CD4-positive, alpha-beta T cell treated with Interferon gamma for 1 hour (primary cell): Measurements from ENCODE around the gene CCR2.

Source experiments
- DNase-seq: peaks from one replicate; pipeline ENCODE4 v3.0.0-alpha.2; 2020

The CCR2 gene

DNA sequence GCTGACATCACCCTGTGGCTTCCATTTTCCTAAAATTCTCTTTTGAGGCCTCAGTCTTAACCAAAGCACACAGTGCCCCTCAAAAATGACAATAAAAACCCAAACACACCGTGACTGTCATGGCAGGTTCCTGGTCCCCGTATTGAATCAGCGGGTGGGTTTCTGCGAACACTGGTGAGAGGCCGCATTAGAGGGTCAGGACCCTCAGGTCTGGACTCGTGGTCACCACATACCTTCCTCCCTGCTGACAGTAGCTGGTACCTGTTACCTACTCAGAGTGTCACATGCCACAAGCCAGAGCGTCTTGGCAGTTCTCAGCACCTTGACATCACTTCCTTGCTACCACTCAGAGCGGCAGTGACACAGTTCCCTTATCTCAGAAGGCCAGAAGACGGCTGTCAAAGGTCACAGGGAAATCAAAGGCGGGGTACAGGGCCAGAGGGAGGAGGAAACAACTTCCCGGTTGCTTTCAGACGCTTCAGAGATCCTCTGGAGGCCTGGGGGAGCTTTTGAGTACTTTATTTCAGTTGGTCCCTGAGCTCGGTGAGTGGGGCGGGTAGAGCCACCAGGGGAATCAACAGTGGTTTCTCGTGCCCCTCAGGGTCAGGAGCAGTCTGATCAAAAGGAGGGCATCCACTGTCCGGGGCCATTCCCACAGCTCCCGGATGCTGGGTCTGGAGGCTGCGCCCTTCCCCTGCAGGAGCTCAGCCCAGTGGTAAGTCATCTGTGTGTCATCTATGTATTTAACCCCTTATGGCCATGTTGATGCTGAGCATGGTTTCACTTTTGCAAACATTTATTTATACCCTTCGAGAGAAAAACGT is 53.1 kb downstream of the CCR2 start, which contains the start of the genes CCR5AS and CCRL2:
TSS of gene CCR5AS (minus strand) at position 279 of the 824 bp plus-strand sequence.
TSS of gene CCRL2 (plus strand) at position 472 of the 824 bp plus-strand sequence. CDS start 821 bp downstream, outside the sequence.
- DNase-seq: peak; percentile 77

- DNase-seq: no peak
Observed at GRCh38 chr3:46407970-46408369, 54.1 kb downstream of the CCR2 start.

DNA sequence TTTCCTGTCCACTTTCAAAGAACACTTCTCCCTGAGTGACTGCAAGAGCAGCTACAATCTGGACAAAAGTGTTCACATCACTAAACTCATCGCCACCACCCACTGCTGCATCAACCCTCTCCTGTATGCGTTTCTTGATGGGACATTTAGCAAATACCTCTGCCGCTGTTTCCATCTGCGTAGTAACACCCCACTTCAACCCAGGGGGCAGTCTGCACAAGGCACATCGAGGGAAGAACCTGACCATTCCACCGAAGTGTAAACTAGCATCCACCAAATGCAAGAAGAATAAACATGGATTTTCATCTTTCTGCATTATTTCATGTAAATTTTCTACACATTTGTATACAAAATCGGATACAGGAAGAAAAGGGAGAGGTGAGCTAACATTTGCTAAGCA is 54.9 kb downstream of the CCR2 start:
- DNase-seq: no peak

GRCh38 chr3:46409739-46410489 is 56.0 kb downstream of the CCR2 start:
- DNase-seq: no peak
